ENCODE results near the gene SLC8A2.
"Not testable (repeated sequence)": the region's sequence is repeated elsewhere in the genome, so short reads cannot be mapped to it uniquely, and the experiment has no call there.

Gene SLC8A2

GRCh38 chr19:47427241-47428176 is 44.2 kb downstream of the SLC8A2 start:
- DNase-seq: peak; percentile 57

- DNase-seq: no peak
These were observed 48.4 kb downstream of the SLC8A2 start for GRCh38 chr19:47423203-47423882.

GRCh38 chr19:47422417-47423163 is 49.1 kb downstream of the SLC8A2 start:
- DNase-seq: no peak

- DNase-seq: no peak
These were observed 49.8 kb downstream of the SLC8A2 start for GRCh38 chr19:47421844-47422395.

- no peak for DNase-seq
These were observed 50.4 kb downstream of the SLC8A2 start for GRCh38 chr19:47421244-47421786.

- no peak for DNase-seq
These were observed 51.9 kb downstream of the SLC8A2 start for GRCh38 chr19:47419789-47420188.

GRCh38 chr19:47419030-47419783 is 52.5 kb downstream of the SLC8A2 start, which contains the start of gene MEIS3:
Gene MEIS3 (minus strand): TSS chr19:47419527. CDS start chr19:47419081, 446 bp downstream.
- DNase-seq: no peak

GRCh38 chr19:47418692-47419029 is 53.0 kb downstream of the SLC8A2 start:
- no peak for DNase-seq

GRCh38 chr19:47417746-47418691 is 53.7 kb downstream of the SLC8A2 start:
- no peak for DNase-seq

GRCh38 chr19:47417107-47417745 is 54.5 kb downstream of the SLC8A2 start:
- no peak for DNase-seq

- DNase-seq: no peak
These were observed 55.1 kb downstream of the SLC8A2 start for GRCh38 chr19:47416643-47416985.

GRCh38 chr19:47415953-47416642 is 55.6 kb downstream of the SLC8A2 start:
- no peak for DNase-seq

- no peak for DNase-seq
These were observed 57.2 kb downstream of the SLC8A2 start for GRCh38 chr19:47414469-47414868.

- DNase-seq: no peak
These were observed 57.8 kb downstream of the SLC8A2 start for GRCh38 chr19:47413941-47414340.

- DNase-seq: not testable (repeated sequence)
These were observed 60.0 kb downstream of the SLC8A2 start for GRCh38 chr19:47411696-47412095.

GRCh38 chr19:47411101-47411500 is 60.6 kb downstream of the SLC8A2 start:
- DNase-seq: no peak

- no peak for DNase-seq
These were observed 63.3 kb downstream of the SLC8A2 start for GRCh38 chr19:47408156-47408938.

- DNase-seq: no peak
These were observed 64.3 kb downstream of the SLC8A2 start for GRCh38 chr19:47407417-47407774.

Measured in central memory CD4-positive, alpha-beta T cell (primary cell).